ENCODE measurements around the gene DCP1A. TPM values are rescaled to one million over a fixed set of nuclear protein-coding genes. Genes with fewer than 3 reads are reported as not detected.
A peak's percentile ranks its signal among the peaks of the same experiment; 100 is the strongest.

DCP1A gene
- total RNA-seq, 4 donors from 2014 or later, result 20.9 to 30.6 (median 23.3) TPM

DNA sequence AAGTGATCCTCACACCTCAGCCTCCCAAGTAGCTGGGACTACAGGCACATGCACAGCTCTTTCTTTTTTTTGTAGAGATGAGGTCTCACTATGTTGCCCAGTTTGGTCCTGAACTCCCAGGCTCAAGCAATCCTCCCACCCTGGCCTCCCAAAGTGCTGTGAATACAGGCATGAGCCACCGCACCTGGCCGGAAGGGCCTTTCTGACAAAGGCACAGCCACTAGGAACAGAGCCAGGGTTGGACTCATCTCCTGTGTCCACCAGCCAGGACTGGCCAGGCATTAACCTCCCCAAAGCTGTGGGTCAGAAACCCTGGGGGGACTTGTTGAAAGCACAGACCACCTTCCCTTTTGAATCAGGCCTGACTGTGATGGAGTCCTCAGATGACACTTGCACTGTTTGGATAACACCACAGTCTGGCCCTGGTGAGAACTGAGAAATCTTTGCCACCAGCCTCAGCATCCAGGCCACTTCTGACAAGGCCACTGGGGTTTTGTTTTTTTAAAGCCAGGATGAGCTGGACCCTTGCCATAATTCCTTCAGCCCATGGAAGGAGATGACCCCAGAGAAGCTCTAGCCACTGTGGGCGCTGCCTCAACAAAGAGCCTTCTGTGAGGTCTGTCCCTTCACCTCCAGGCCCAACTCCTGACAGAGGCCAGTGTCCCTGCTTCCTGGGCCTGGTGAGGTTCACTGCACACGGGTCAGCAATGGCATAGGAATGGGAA is 96.3 kb downstream of the DCP1A start:
- DNase-seq, result peak in 1 of 2 donors; percentile 59
- 68% methylated on average over 3 to 4 of the region's 4 CpGs for WGBS, 2 donors
- Histone ChIP-seq H3K4me1 (peaks cover 55 to 65% of the 10 kb centered on the region in 2 donors), H3K36me3 (peaks cover 0 to 3% of the 10 kb centered on the region in 2 donors), H3K27ac (peak overlapping the region; percentile 54 to 83 (median 66)), H3K9me3 (no peaks in the 10 kb centered on the region), H3K27me3 (no peaks in the 10 kb centered on the region), H3K4me3 (replicated peaks in 1 of 3) (no peak overlapping the region)
- TF ChIP-seq POLR2A (IDR thresholded peaks at IDR 0.05), result no peak
- TF ChIP-seq, protein P1, sequence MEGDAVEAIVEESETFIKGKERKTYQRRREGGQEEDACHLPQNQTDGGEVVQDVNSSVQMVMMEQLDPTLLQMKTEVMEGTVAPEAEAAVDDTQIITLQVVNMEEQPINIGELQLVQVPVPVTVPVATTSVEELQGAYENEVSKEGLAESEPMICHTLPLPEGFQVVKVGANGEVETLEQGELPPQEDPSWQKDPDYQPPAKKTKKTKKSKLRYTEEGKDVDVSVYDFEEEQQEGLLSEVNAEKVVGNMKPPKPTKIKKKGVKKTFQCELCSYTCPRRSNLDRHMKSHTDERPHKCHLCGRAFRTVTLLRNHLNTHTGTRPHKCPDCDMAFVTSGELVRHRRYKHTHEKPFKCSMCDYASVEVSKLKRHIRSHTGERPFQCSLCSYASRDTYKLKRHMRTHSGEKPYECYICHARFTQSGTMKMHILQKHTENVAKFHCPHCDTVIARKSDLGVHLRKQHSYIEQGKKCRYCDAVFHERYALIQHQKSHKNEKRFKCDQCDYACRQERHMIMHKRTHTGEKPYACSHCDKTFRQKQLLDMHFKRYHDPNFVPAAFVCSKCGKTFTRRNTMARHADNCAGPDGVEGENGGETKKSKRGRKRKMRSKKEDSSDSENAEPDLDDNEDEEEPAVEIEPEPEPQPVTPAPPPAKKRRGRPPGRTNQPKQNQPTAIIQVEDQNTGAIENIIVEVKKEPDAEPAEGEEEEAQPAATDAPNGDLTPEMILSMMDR (IDR thresholded peaks at IDR 0.05), result no peak
- intact Hi-C loops (cut with DNase I), result no loop called here

DNA sequence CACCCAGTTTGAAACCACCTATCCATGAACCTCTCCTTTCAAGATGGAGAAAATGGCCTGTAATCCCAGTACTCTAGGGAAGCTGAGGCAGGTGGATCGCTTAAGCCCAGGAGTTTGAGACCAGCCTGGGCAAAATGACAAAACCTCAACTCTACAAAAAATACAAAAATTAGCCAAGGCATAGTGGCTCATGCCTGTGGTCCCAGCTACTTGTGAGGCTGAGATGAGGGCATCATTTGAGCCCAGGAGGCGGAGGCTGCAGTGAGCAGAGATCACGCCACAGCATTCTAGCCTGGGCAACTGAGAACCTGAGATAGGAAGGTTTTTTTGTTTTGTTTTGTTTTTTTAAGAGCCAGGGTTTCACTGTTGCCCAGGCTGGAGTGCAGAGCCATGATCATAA is 96.9 kb downstream of the DCP1A start:
- TF ChIP-seq, protein P1 (IDR thresholded peaks at IDR 0.05), result no peak
- WGBS, 2 donors, result 89 to 98% methylated on average over 3 of the region's 3 CpGs
- Histone ChIP-seq H3K36me3 (peaks cover 0 to 3% of the 10 kb centered on the region in 2 donors), H3K9me3 (no peaks in the 10 kb centered on the region), H3K27ac (peak overlapping the region; percentile 54 to 83 (median 66)), H3K4me3 (replicated peaks in 1 of 3) (no peak overlapping the region), H3K27me3 (no peaks in the 10 kb centered on the region), H3K4me1 (peaks cover 58 to 65% of the 10 kb centered on the region in 2 donors)
- no peak for DNase-seq
- intact Hi-C loops (cut with DNase I), result no loop called here

DNA sequence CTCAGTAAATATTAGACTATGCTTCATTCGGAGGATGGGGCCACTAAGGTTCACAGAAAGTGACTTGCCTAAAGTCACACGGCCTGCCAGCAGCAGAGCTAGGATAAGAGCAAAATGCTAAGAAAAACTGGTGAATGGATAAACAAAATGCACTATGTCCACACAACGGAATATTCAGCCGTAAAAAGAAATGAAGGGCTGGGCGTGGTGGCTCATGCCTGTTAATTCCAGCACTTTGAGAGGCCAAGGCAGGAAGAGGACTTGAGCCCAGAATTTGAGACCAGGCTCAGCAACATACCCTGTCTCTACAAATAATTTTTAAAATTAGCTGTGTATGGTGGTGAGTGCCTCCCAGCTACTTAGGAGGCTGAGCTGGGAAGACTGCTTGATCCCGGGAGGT is 99.2 kb downstream of the DCP1A start:
- Histone ChIP-seq H3K27me3 (no peaks in the 10 kb centered on the region), H3K27ac (peak overlapping the region in 2 of 3 donors; percentile 10 to 36), H3K36me3 (peaks cover 0 to 3% of the 10 kb centered on the region in 2 donors), H3K4me3 (replicated peaks in 1 of 3) (no peak overlapping the region), H3K9me3 (no peaks in the 10 kb centered on the region), H3K4me1 (peaks cover 68 to 77% of the 10 kb centered on the region in 2 donors)
- intact Hi-C loops (cut with DNase I), result no loop called here
- 83 to 84% methylated on average over 6 of the region's 6 CpGs for WGBS, 2 donors
- TF ChIP-seq, protein P1 (IDR thresholded peaks at IDR 0.05), result no peak
- TF ChIP-seq POLR2A (IDR thresholded peaks at IDR 0.05), result no peak
- DNase-seq, result no peak

DNA sequence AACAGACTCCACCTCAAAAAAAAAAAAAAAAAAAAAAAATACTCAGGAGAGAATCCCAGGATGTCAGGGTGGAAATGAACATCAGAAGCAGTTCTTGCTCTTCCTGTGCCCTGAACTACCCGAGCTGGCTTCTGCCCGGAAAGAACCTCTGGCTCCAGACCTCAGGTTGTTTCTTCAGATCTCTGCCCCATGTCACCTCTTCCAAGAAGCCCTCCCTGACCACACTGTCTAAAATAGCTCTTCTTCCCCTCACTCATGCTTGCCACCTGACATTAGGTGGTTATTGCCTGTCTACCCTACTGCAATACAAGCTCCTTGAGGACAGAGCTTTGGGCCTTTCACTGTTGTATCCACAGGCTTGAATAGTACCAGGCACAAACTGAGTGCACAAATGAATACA is 99.7 kb downstream of the DCP1A start:
- no peak for TF ChIP-seq POLR2A (IDR thresholded peaks at IDR 0.05)
- TF ChIP-seq, protein P1 (IDR thresholded peaks at IDR 0.05), result no peak
- Histone ChIP-seq H3K4me1 (peaks cover 69 to 77% of the 10 kb centered on the region in 2 donors), H3K27ac (peak overlapping the region in 2 of 3 donors; percentile 10 to 36), H3K27me3 (no peaks in the 10 kb centered on the region), H3K9me3 (no peaks in the 10 kb centered on the region), H3K36me3 (peaks cover 0 to 3% of the 10 kb centered on the region in 2 donors), H3K4me3 (replicated peaks in 1 of 3) (no peak overlapping the region)
- WGBS, 2 donors, result 84 to 88% methylated on average over 2 of the region's 2 CpGs
- intact Hi-C loops (cut with DNase I), result no loop called here
- DNase-seq, result no peak

DNA sequence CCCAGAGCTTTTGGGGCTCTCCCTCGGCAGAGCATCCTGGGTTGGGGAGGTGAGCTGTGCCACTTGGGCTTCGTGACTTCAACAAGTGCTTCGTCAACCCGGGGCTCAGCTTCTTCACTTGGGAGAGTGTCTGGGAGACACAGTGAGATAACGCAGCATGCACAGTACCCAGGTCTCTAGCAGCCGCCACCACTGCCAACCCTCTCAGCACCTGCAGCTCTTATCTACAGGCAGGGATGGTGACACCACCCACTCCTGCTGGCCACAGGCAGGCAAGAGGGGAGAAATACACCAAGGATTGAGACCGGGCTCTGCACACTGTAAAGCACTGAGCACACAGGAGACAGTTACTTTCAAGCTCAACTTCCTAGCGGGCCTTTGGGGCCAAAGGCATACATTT is 103.1 kb downstream of the DCP1A start:
- no peaks in the 10 kb centered on the region for H3K27me3 ChIP-seq
- TF ChIP-seq, protein P1 (IDR thresholded peaks at IDR 0.05), result no peak
- no peak for TF ChIP-seq POLR2A (IDR thresholded peaks at IDR 0.05)
- no peak for DNase-seq
- H3K36me3 ChIP-seq, result peaks cover 28 to 30% of the 10 kb centered on the region in 2 donors
- H3K9me3 ChIP-seq, result no peaks in the 10 kb centered on the region
- no peak overlapping the region for H3K4me3 ChIP-seq (replicated peaks in 1 of 3)
- H3K27ac ChIP-seq, result peak overlapping the region in 1 of 3 donors; percentile 85
- WGBS, 2 donors, result 85 to 88% methylated on average over 4 to 6 of the region's 8 CpGs
- intact Hi-C loops (cut with DNase I), result no loop called here
- peaks cover 50 to 73% of the 10 kb centered on the region in 2 donors for H3K4me1 ChIP-seq

Measured in thyroid gland (tissue), 4 donors.